DMS79 (cell line): ENCODE measurements around the gene PRKCD.

ENCODE experiments used
- DNase-seq: peaks from one replicate; lab custom pipeline; 2025; lab: John Stamatoyannopoulos, UW

The PRKCD gene

GRCh38 chr3:53232641-53233377, 71.8 kb downstream of the PRKCD start:
- DNase-seq: no peak

DNA sequence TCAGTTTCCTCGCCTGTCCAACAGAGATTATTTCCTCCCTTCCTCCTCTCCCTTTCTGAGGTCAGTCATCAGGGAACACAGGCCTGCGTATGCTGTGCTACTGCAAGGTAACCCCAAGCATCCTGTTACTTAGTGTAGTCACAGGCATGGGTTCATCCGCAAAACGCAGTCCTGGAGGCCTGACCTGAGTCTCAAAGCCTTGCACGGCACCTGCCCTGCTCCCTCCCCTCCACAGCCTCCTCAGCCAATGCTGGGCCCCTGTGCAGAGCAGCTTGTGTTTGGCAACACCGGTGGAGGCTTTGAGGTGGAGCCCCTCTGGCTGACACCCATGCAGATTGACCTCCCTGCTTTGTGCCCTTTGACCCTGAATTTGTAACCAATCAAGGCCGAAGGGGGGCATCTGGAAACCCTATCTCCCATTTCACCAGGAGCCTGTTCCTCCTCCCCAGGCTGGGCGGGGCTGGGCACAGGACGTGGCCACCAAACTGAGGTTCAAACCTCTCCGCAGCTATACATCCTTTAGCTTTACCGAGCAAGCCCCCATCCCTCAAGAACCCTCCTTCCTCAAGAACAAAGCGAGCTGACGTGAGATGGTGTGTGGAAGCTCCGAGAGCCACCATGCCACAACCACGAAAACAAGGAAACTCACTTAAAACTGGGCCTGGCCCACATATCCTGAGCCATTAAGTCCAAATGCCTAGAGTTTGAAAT, 73.3 kb downstream of the PRKCD start:
- no peak for DNase-seq

DNA sequence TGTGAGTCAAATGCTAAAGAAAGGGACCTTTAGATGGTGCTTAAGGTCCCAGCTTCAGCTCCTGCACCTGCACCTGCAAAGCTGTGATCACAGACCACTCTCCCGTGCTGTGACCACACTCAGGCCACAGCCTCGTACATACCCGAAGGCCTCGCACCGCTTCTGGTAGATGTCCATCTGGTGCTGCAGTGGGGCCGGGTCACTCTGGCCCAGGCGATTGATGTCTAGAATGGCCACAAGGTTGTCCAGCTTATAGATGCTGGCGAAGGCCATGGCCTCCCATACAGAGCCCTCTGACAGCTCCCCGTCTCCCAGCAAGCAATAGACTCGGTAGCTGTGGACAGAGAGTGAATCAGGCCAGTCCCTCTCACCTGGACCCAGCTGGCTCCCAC, 73.8 kb downstream of the PRKCD start:
- DNase-seq: no peak

DNA sequence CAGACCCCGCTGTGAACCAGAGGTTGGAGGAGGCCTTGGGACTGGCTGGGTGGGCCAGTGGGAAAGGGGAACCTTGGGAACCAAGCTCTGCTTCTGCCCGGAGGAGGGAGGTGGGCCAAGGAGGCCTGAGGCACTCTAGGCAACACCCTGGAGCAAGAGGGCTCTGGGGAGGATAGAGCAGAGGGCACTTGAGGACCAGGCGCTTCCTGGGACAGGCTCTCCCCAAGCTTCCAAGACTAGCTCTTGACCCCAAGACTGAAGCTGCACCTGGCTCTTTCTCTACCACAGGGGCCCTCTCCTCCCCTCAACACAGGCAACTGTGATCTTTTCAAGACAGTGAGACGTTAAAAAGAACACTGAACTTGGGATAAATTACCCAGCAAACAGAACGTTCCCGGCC, 74.5 kb downstream of the PRKCD start:
- DNase-seq: no peak

GRCh38 chr3:53236112-53236841, 75.3 kb downstream of the PRKCD start:
- no peak for DNase-seq

- no peak for DNase-seq
Measured at GRCh38 chr3:53238051-53238850, 77.2 kb downstream of the PRKCD start.

- no peak for DNase-seq
Measured at GRCh38 chr3:53238886-53239285, 77.9 kb downstream of the PRKCD start.

DNA sequence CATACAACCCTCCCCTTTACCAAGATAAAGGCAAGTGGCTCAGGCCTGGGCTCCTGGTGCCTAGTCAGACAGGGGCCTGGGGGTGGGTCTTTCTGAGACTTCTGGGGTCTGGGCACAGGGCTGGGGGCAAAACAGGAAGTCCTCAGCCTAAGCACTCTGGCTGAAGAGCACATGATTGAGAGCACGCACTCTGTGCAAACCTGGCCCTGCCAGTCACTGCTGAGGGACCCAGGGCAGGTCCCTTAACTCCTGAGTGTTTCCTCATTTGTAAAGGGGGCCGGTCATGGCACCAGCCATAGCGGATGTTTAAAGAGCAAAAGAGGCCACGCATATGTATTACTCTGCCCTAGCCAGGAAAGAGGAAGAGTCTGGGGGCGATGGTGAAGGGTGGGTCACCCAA, 78.8 kb downstream of the PRKCD start:
- DNase-seq: no peak

DNA sequence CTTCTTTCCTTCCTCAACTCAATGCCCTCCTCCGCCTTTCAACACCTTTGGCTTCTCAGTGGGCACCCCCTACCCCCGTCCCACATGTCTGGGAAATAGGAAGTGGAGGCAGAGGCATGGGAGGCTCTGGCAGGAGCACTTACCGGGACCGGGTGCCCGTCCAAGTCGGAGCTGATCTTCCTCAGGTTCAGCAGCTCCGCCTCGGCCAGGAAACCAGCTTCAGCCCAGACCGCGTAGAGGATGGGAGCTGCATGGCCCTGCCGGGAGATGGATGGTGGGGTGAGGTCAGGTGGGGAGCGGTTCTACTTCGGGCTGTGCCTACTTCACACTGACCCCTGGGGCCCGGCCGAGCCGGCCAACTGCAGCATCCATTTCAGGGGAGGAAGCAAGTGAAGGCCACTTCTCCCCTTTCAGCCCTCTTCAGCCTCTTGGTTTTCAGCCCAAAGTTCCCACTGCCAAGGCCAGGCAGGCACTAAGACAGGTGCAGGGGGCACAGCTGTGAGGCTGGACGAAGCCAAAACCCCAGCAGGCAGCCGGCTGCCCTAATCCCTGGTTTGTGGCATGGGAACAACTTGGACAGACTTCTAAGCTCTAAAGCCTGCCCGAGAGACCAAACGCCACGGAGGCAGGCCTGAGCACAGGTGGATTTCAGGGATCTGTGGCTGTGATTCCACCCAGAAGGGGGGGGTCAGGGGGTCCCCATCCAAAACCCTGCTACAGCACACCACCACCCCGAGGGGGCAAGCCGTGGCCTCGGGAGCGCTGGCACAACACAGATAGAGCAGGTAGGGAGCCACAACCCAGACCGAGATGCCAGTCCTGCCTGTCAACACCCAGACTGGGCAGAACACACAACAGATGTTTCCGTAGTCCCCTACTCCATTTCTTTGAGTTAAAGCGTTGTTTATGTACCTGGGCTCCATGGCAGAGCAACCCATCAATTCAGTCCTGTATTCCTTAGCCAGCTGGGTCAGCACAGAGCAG, 80.3 kb downstream of the PRKCD start:
- no peak for DNase-seq

- DNase-seq: no peak
Measured at GRCh38 chr3:53242155-53242554, 81.1 kb downstream of the PRKCD start.
